SU-DHL-6 (cell line): ENCODE measurements around the gene CPSF2.

Experiments used
- EZH2phosphoT487 ChIP-seq: fragments of 200-600 bp; sonication (generic), shearing (Covaris generic); conservative IDR thresholded peaks from 2 replicates; pipeline ENCODE4 v1.6.1; 2018; ENCODE audit warnings: mild to moderate bottlenecking, antibody characterized with exemption, low read length, moderate library complexity, mixed read lengths
- TF ChIP-seq, protein P1 (sequence below): fragments of 200-600 bp; sonication (generic); IDR thresholded peaks from one replicate; pipeline ENCODE4 v1.5.1; 2017; ENCODE audit warnings: antibody characterized with exemption, mild to moderate bottlenecking, low read length, moderate library complexity; ENCODE audit not compliant: insufficient read depth, poor library complexity, severe bottlenecking

DNA sequence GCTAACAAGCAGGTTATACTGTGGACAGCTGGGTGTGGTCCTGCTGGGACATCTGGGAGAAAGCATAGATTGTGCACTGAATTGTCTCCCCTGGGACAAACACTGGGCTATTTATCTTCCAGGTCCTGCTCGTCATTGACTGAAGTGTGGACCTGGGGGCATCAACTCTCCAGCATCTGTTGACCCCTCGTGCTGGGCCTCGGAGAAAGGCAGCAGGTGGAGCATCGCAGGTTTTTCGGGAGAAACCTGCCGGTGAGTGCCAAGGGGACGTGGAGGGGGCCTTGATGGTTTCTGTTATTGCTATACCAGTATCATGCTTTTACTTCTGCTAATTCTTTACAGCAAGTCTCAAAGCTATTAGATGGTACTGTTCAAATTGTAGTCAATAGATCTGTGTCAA is 81.3 kb downstream of the CPSF2 start:
- TF ChIP-seq, protein P1, sequence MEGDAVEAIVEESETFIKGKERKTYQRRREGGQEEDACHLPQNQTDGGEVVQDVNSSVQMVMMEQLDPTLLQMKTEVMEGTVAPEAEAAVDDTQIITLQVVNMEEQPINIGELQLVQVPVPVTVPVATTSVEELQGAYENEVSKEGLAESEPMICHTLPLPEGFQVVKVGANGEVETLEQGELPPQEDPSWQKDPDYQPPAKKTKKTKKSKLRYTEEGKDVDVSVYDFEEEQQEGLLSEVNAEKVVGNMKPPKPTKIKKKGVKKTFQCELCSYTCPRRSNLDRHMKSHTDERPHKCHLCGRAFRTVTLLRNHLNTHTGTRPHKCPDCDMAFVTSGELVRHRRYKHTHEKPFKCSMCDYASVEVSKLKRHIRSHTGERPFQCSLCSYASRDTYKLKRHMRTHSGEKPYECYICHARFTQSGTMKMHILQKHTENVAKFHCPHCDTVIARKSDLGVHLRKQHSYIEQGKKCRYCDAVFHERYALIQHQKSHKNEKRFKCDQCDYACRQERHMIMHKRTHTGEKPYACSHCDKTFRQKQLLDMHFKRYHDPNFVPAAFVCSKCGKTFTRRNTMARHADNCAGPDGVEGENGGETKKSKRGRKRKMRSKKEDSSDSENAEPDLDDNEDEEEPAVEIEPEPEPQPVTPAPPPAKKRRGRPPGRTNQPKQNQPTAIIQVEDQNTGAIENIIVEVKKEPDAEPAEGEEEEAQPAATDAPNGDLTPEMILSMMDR: no peak
- TF ChIP-seq EZH2phosphoT487: no peak
